WTC11 (cell line): Measurements from ENCODE around the gene OSBPL6.

Experiments used
- CTCF ChIP-seq: fragments of 200-600 bp; IDR thresholded peaks from 2 replicates; pipeline ENCODE4 v1.8.0; 2022; ENCODE audit warnings: antibody characterized with exemption
- RELA ChIP-seq: sonication (generic); formaldehyde crosslinking; IDR thresholded peaks from 2 replicates; pipeline ENCODE4 v1.8.1; 2022; ENCODE audit warnings: missing genetic modification reagents, mild to moderate bottlenecking, borderline replicate concordance
- ZNF317 ChIP-seq: sonication (generic); formaldehyde crosslinking; IDR thresholded peaks from 2 replicates; pipeline ENCODE4 v1.8.1; 2023; ENCODE audit warnings: low read depth, mild to moderate bottlenecking, moderate library complexity, missing genetic modification reagents, borderline replicate concordance

GRCh38 chr2:178317811-178318210 is 123.5 kb downstream of the OSBPL6 start:
- TF ChIP-seq CTCF = no peak
- no peak for TF ChIP-seq ZNF317
- TF ChIP-seq RELA (CRISPR knock-in tag) = no peak
